Large intestine (tissue), 12 donors: Measurements from ENCODE around the gene PDZD11. TPM values are rescaled to one million over a fixed set of nuclear protein-coding genes. Genes with fewer than 3 reads are reported as not detected.
"Not testable (repeated sequence)": the region's sequence is repeated elsewhere in the genome, so short reads cannot be mapped to it uniquely, and the experiment has no call there.

Source experiments
- DNase-seq, 2 donors: peaks; one replicate each; pipeline versions ENCODE4 v3.0.0 to v3.0.0-alpha.2; 2013
- H3K27ac ChIP-seq: one replicate; pipeline ENCODE4 v1.5.1; 2013; ENCODE audit warnings: low read length
- H3K27me3 ChIP-seq: 2 replicates; pipeline ENCODE4 v1.6.1; 2013; ENCODE audit warnings: low read length; ENCODE audit not compliant: control insufficient read depth, insufficient read depth
- H3K36me3 ChIP-seq: 2 replicates; pipeline ENCODE4 v1.6.1; 2013; ENCODE audit warnings: low read length; ENCODE audit not compliant: control insufficient read depth, insufficient read depth
- H3K4me1 ChIP-seq: one replicate; pipeline ENCODE4 v1.6.1; 2013; ENCODE audit warnings: low read length; ENCODE audit not compliant: control insufficient read depth, insufficient read depth
- H3K4me3 ChIP-seq: one replicate; pipeline ENCODE4 v1.5.1; 2013; ENCODE audit warnings: low read length
- H3K9me3 ChIP-seq: one replicate; pipeline ENCODE4 v1.6.1; 2013; ENCODE audit warnings: mild to moderate bottlenecking, low read depth, low read length, moderate library complexity; ENCODE audit not compliant: control insufficient read depth
- WGBS: methylation state at CpG from one replicate; pipeline ENCODE4 v1.1.5; 2013; ENCODE audit warnings: low lambda C conversion rate; ENCODE audit not compliant: insufficient coverage; 5-methylcytosine and 5-hydroxymethylcytosine counted together
- long read RNA-seq, 11 donors: transcript quantifications; one replicate each; lab custom pipeline, GENCODE V29; 2026
- polyA plus RNA-seq: library from polyadenylated mRNA; unstranded; fragments of 120-200 nt; gene quantifications from one replicate; pipeline ENCODE4 v1.2.1, GENCODE V29; 2013

The PDZD11 gene
- polyA plus RNA-seq: 48.6 TPM
- long read RNA-seq, donor 1, transcript PDZD11-201 (7 exons, 1,043 nt): major isoform, 12 of 16 reads
- long read RNA-seq, donor 1, partial matches to known transcripts: 0 of 16 reads
- long read RNA-seq, donor 1, other reads (novel, unspliced or antisense): 0 of 16 reads
- long read RNA-seq, donor 2, transcript PDZD11-201 (7 exons, 1,043 nt): major isoform, 25 of 27 reads
- long read RNA-seq, donor 2, partial matches to known transcripts: 0 of 27 reads
- long read RNA-seq, donor 2, other reads (novel, unspliced or antisense): 0 of 27 reads
- long read RNA-seq, donor 3, transcript PDZD11-201 (7 exons, 1,043 nt): major isoform, 32 of 35 reads
- long read RNA-seq, donor 3, partial matches to known transcripts: 0 of 35 reads
- long read RNA-seq, donor 3, other reads (novel, unspliced or antisense): 0 of 35 reads
- long read RNA-seq, donor 4, partial matches to known transcripts: 0 of 5 reads
- long read RNA-seq, donor 4, other reads (novel, unspliced or antisense): 0 of 5 reads
- long read RNA-seq, donor 5, transcript PDZD11-201 (7 exons, 1,043 nt): major isoform, 26 of 28 reads
- long read RNA-seq, donor 5, partial matches to known transcripts: 0 of 28 reads
- long read RNA-seq, donor 5, other reads (novel, unspliced or antisense): 0 of 28 reads
- long read RNA-seq, donor 6, transcript PDZD11-201 (7 exons, 1,043 nt): major isoform, 21 of 23 reads
- long read RNA-seq, donor 6, partial matches to known transcripts: 0 of 23 reads
- long read RNA-seq, donor 6, other reads (novel, unspliced or antisense): 0 of 23 reads
- long read RNA-seq, donor 7, transcript PDZD11-201 (7 exons, 1,043 nt): major isoform, 15 of 15 reads
- long read RNA-seq, donor 7, partial matches to known transcripts: 0 of 15 reads
- long read RNA-seq, donor 7, other reads (novel, unspliced or antisense): 0 of 15 reads
- long read RNA-seq, donor 8, transcript PDZD11-201 (7 exons, 1,043 nt): major isoform, 32 of 42 reads
- long read RNA-seq, donor 8, partial matches to known transcripts: 6 of 42 reads
- long read RNA-seq, donor 8, other reads (novel, unspliced or antisense): 0 of 42 reads
- long read RNA-seq, donor 9, transcript PDZD11-201 (7 exons, 1,043 nt): major isoform, 18 of 19 reads
- long read RNA-seq, donor 9, partial matches to known transcripts: 0 of 19 reads
- long read RNA-seq, donor 9, other reads (novel, unspliced or antisense): 0 of 19 reads
- long read RNA-seq, donor 10, transcript PDZD11-201 (7 exons, 1,043 nt): major isoform, 32 of 34 reads
- long read RNA-seq, donor 10, partial matches to known transcripts: 0 of 34 reads
- long read RNA-seq, donor 10, other reads (novel, unspliced or antisense): 0 of 34 reads
- long read RNA-seq, donor 11, transcript PDZD11-201 (7 exons, 1,043 nt): major isoform, 12 of 13 reads
- long read RNA-seq, donor 11, partial matches to known transcripts: 0 of 13 reads
- long read RNA-seq, donor 11, other reads (novel, unspliced or antisense): 0 of 13 reads

DNA sequence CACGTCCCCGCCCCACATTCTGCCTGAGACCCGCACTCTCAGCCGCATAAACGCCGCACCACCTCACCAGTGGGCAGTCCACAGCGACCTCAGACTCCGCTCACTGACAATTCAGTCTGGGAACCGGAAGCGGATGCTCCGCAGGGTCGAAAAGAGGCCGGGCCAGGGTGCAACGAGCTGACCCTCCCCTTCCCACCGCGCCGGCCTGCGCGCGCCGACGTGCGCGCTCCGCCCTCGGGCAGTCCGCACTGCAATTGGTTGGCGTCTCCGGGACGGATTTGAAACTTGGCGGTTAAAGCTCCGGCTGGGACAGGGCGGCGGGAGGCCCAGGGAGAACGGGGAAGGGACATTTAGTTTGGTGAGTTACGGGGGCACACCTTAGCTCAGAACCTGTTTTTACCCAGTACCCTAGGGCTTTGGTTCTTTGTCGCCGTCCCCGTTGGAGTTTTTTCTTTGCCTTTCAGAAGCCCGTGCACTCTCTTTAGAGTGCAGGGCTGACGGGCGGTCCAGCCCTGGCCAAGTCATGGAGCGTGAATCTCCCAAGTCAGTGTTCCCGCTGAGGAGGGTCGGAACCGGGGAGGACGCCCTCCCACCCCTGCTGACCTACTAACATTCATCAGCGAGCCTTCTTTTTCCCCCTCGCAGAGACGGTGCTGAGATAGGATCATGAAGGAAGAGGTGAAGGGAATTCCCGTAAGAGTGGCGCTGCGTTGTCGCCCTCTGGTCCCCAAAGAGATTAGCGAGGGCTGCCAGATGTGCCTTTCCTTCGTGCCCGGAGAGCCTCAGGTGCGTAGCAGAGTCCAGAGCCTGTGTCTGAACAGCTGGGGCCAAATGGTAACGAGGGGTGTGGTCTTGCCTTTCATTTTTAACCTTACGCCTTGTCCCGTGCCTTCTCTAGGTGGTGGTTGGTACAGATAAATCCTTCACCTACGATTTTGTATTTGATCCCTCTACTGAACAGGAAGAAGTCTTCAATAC lies at the start of gene PDZD11, which contains the start of gene KIF4A:
PDZD11 (minus strand) TSS at position 135 of the 978 bp plus-strand sequence. CDS start 586 bp downstream, outside the sequence.
KIF4A (plus strand) TSS at position 312 of the 978 bp plus-strand sequence; CDS start at position 667, 355 bp downstream.
- Histone ChIP-seq H3K4me3 (peak within 1 kb of the TSS; percentile 82), H3K36me3 (peaks cover 15% of the 10 kb centered on the region), H3K27ac (peak within 1 kb of the TSS; percentile 45), H3K27me3 (no peaks in the 10 kb centered on the region), H3K4me1 (no peaks in the 10 kb centered on the region), H3K9me3 (no peaks in the 10 kb centered on the region)
- peak; percentile 86 to 88 for DNase-seq
- no CpG with 5 or more reads among the region's 62 CpGs for WGBS

- Histone ChIP-seq H3K27ac (no peak overlapping the region), H3K9me3 (no peaks in the 10 kb centered on the region), H3K36me3 (no peaks in the 10 kb centered on the region), H3K27me3 (no peaks in the 10 kb centered on the region), H3K4me3 (no peak overlapping the region), H3K4me1 (no peaks in the 10 kb centered on the region)
- no peak for DNase-seq
- WGBS: 71% methylated on average over 1 of the region's 4 CpGs
Measured at GRCh38 chrX:70338290-70338689, 48.6 kb upstream of the PDZD11 start.

GRCh38 chrX:70336767-70337166 lies 47.0 kb upstream of the PDZD11 start:
- H3K36me3 ChIP-seq: no peaks in the 10 kb centered on the region
- no peaks in the 10 kb centered on the region for H3K9me3 ChIP-seq
- H3K4me1 ChIP-seq: no peaks in the 10 kb centered on the region
- H3K27ac ChIP-seq: no peak overlapping the region
- no peak for DNase-seq
- H3K4me3 ChIP-seq: no peak overlapping the region
- H3K27me3 ChIP-seq: no peaks in the 10 kb centered on the region

DNA sequence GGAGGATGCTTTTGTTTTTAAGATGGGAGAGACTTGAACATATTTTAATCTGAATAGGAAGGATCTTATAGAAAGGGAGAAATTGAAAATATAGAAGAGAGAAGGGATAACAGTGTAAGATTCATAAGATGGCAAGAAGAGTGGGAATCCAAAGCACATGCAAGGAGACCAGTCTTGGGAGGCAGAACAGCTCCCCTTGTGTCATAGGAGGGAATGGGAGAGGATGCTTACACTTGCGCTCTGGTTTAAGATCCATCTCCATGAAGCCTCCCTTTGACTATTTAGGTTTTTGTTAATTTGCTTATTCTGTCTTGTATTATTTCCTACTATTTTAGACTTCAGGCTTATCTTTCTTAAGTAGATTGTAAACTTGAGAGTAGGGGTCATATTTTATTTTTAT lies 42.9 kb upstream of the PDZD11 start:
- no peaks in the 10 kb centered on the region for H3K36me3 ChIP-seq
- no CpG with 5 or more reads among the region's 1 CpG for WGBS
- no peak overlapping the region for H3K4me3 ChIP-seq
- no peak overlapping the region for H3K27ac ChIP-seq
- H3K9me3 ChIP-seq: no peaks in the 10 kb centered on the region
- no peaks in the 10 kb centered on the region for H3K4me1 ChIP-seq
- DNase-seq: no peak
- H3K27me3 ChIP-seq: no peaks in the 10 kb centered on the region

- WGBS: no CpG with 5 or more reads among the region's 1 CpG
- H3K9me3 ChIP-seq: no peaks in the 10 kb centered on the region
Measured at GRCh38 chrX:70331161-70331560, 41.4 kb upstream of the PDZD11 start.

DNA sequence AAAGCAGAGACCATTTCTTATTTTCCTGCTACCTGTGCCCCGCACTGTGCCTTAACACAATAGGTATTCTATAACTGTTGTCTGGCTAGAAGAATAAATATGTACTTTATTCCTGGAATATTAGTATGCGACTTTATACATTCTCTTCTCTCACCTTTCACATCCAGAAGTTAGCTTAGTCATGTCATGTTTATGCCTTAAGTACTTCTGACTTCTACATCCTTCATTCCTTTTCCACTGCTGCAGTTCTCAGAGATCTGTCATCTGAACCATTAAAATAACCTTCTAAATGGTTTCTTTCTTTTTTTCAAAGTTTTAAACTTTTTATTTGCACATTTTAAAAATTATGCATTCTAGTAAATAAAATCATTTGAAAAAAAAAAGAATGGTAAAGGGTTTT lies 34.6 kb upstream of the PDZD11 start:
- Histone ChIP-seq H3K27ac (no peak overlapping the region), H3K9me3 (no peaks in the 10 kb centered on the region), H3K36me3 (no peaks in the 10 kb centered on the region), H3K4me3 (no peak overlapping the region), H3K27me3 (no peaks in the 10 kb centered on the region), H3K4me1 (no peaks in the 10 kb centered on the region)
- no peak for DNase-seq
- WGBS: no CpG with 5 or more reads among the region's 2 CpGs

More at GRCh38 chrX:70331161-70331560, 41.4 kb upstream of the PDZD11 start:
- Histone ChIP-seq H3K27me3 (no peaks in the 10 kb centered on the region), H3K4me3 (no peak overlapping the region), H3K36me3 (no peaks in the 10 kb centered on the region), H3K27ac (no peak overlapping the region), H3K4me1 (no peaks in the 10 kb centered on the region)
- DNase-seq: no peak

DNA sequence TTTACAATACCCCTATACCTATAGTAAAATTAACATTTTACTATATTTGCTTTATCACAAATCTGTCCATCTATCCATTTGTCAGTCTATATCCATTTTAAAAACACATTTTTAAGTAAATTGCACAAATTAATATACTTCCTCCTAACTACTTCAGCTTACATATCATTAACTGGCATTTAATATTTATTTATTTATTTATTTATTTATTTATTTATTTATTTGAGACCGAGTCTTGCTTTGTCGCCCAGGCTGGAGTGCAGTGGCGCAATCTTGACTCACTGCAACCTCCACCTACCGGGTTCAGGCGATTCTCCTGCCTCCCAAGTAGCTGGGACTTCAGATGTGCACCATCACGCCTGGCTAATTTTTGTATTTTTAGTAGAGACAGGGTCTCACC lies 33.9 kb upstream of the PDZD11 start:
- H3K27me3 ChIP-seq, H3K9me3 ChIP-seq, H3K36me3 ChIP-seq, H3K4me3 ChIP-seq, DNase-seq, H3K27ac ChIP-seq, H3K4me1 ChIP-seq: not testable (repeated sequence)
- WGBS: no CpG with 5 or more reads among the region's 6 CpGs

GRCh38 chrX:70322784-70323183 lies 33.1 kb upstream of the PDZD11 start:
- WGBS: no CpG with 5 or more reads among the region's 4 CpGs
- Histone ChIP-seq H3K4me3 (no peak overlapping the region), H3K36me3 (no peaks in the 10 kb centered on the region)

GRCh38 chrX:70313503-70313902 lies 23.8 kb upstream of the PDZD11 start:
- Histone ChIP-seq H3K27ac (no peak overlapping the region), H3K9me3 (no peaks in the 10 kb centered on the region), H3K4me3 (no peak overlapping the region), H3K4me1 (no peaks in the 10 kb centered on the region), H3K36me3 (no peaks in the 10 kb centered on the region), H3K27me3 (no peaks in the 10 kb centered on the region)
- no CpG with 5 or more reads among the region's 1 CpG for WGBS
- DNase-seq: no peak

More at GRCh38 chrX:70322784-70323183, 33.1 kb upstream of the PDZD11 start:
- DNase-seq: no peak
- Histone ChIP-seq H3K27ac (no peak overlapping the region), H3K27me3 (no peaks in the 10 kb centered on the region), H3K4me1 (no peaks in the 10 kb centered on the region), H3K9me3 (no peaks in the 10 kb centered on the region)
